Astrocyte (in vitro differentiated cells and primary cell): ENCODE results near the gene SPACA7. TPM values are rescaled to one million over a fixed set of nuclear protein-coding genes. Genes with fewer than 3 reads are reported as not detected.

Experiments used
- DNase-seq: peaks from one replicate; pipeline ENCODE4 v3.0.0-alpha.2; 2010; ENCODE audit warnings: low read depth
- FAIRE-seq: peaks from 2 replicates; lab custom pipeline; 2011; peaks lifted over from hg19 to GRCh38; lab: Jason Lieb, UNC
- H2AFZ ChIP-seq: 2 replicates; pipeline ENCODE4 v1.6.0; 2012; ENCODE audit warnings: low read depth, low read length, inconsistent platforms
- H3K27ac ChIP-seq: 2 replicates; pipeline ENCODE4 v1.5.1; 2011; ENCODE audit warnings: low read depth, low read length, inconsistent platforms
- H3K27me3 ChIP-seq: 2 replicates; pipeline ENCODE4 v1.6.0; 2011; ENCODE audit warnings: low read length, inconsistent platforms; ENCODE audit not compliant: insufficient read depth
- H3K36me3 ChIP-seq: 2 replicates; pipeline ENCODE4 v1.5.1; 2011; ENCODE audit warnings: low read length, inconsistent platforms; ENCODE audit not compliant: insufficient read depth
- H3K4me1 ChIP-seq: 2 replicates; pipeline ENCODE4 v1.5.1; 2011; ENCODE audit warnings: low read length, inconsistent platforms; ENCODE audit not compliant: insufficient read depth
- H3K4me2 ChIP-seq: 2 replicates; pipeline ENCODE4 v1.6.0; 2012; ENCODE audit warnings: low read length, inconsistent platforms
- H3K4me3 ChIP-seq: 2 replicates; pipeline ENCODE4 v1.5.1; 2011; ENCODE audit warnings: low read depth, mild to moderate bottlenecking, low read length, inconsistent platforms; ENCODE audit not compliant: insufficient read depth
- H3K79me2 ChIP-seq: 2 replicates; pipeline ENCODE4 v1.6.0; 2012; ENCODE audit warnings: mild to moderate bottlenecking, low read length, inconsistent platforms; ENCODE audit not compliant: insufficient read depth
- H3K9ac ChIP-seq: 2 replicates; pipeline ENCODE4 v1.6.0; 2012; ENCODE audit warnings: mild to moderate bottlenecking, low read length, inconsistent platforms
- H3K9me3 ChIP-seq: 2 replicates; pipeline ENCODE4 v1.5.1; 2012; ENCODE audit warnings: low read depth, mild to moderate bottlenecking, low read length, inconsistent platforms; ENCODE audit not compliant: insufficient read depth
- H4K20me1 ChIP-seq: 2 replicates; pipeline ENCODE4 v1.6.0; 2012; ENCODE audit warnings: low read length, inconsistent platforms; ENCODE audit not compliant: insufficient read depth
- H3K27ac Mint-ChIP-seq: one replicate; pipeline ENCODE4 v1.8.0; 2021; ENCODE audit warnings: mild to moderate bottlenecking, mixed read lengths; ENCODE audit not compliant: unreplicated experiment
- H3K27me3 Mint-ChIP-seq: one replicate; pipeline ENCODE4 v1.8.0; 2021; ENCODE audit warnings: low read depth, mixed read lengths; ENCODE audit not compliant: unreplicated experiment
- H3K36me3 Mint-ChIP-seq: one replicate; pipeline ENCODE4 v1.8.0; 2021; ENCODE audit warnings: low read depth, mixed read lengths; ENCODE audit not compliant: unreplicated experiment
- H3K4me1 Mint-ChIP-seq: one replicate; pipeline ENCODE4 v1.8.0; 2021; ENCODE audit warnings: low read depth, mixed read lengths; ENCODE audit not compliant: unreplicated experiment
- H3K4me3 Mint-ChIP-seq: one replicate; pipeline ENCODE4 v1.8.0; 2021; ENCODE audit warnings: mild to moderate bottlenecking, moderate library complexity, mixed read lengths; ENCODE audit not compliant: unreplicated experiment
- H3K9me3 Mint-ChIP-seq: one replicate; pipeline ENCODE4 v1.8.0; 2021; ENCODE audit warnings: mild to moderate bottlenecking, mixed read lengths; ENCODE audit not compliant: unreplicated experiment
- CTCF ChIP-seq: IDR thresholded peaks from 2 replicates; pipeline ENCODE4 v1.5.1; 2011; ENCODE audit warnings: low read depth, mild to moderate bottlenecking, inconsistent platforms, low read length, moderate library complexity; ENCODE audit not compliant: insufficient read depth
- EZH2 ChIP-seq: IDR thresholded peaks from 2 replicates; pipeline ENCODE4 v1.6.1; 2012; ENCODE audit warnings: mild to moderate bottlenecking, low read length, inconsistent platforms; ENCODE audit not compliant: insufficient read depth
- total RNA-seq: library from RNA; stranded (reverse); gene quantifications from 2 replicates; pipeline ENCODE4 v1.2.1, GENCODE V29; 2021

Gene SPACA7
- total RNA-seq, 1 donor from 2014 or later: not detected

GRCh38 chr13:112349681-112350080 lies 26.5 kb upstream of the SPACA7 start:
- Mint-ChIP-seq H3K9me3 (peaks cover 4% of the 10 kb centered on the region), H3K27me3 (peaks cover 68% of the 10 kb centered on the region), H3K4me3 (no peak overlapping the region), H3K27ac (no peak overlapping the region), H3K36me3 (no peaks in the 10 kb centered on the region), H3K4me1 (peaks cover 2% of the 10 kb centered on the region)
- no peak overlapping the region for H2AFZ ChIP-seq
- no peak overlapping the region for H3K4me2 ChIP-seq
- H3K79me2 ChIP-seq: no peaks in the 10 kb centered on the region
- no peak for FAIRE-seq
- no peaks in the 10 kb centered on the region for H3K4me1 ChIP-seq
- no peak overlapping the region for H3K27ac ChIP-seq
- peaks cover 5% of the 10 kb centered on the region for H3K9me3 ChIP-seq
- H3K9ac ChIP-seq: no peak overlapping the region
- H3K27me3 ChIP-seq: no peaks in the 10 kb centered on the region
- no peaks in the 10 kb centered on the region for H4K20me1 ChIP-seq
- no peak for TF ChIP-seq EZH2
- no peak for TF ChIP-seq CTCF
- H3K36me3 ChIP-seq: no peaks in the 10 kb centered on the region
- H3K4me3 ChIP-seq: no peak overlapping the region
- no peak for DNase-seq

- no peak for TF ChIP-seq EZH2
- TF ChIP-seq CTCF: no peak
- Mint-ChIP-seq H3K36me3 (no peaks in the 10 kb centered on the region), H3K9me3 (peaks cover 4% of the 10 kb centered on the region), H3K27me3 (peaks cover 63% of the 10 kb centered on the region), H3K27ac (no peak overlapping the region), H3K4me1 (peaks cover 2% of the 10 kb centered on the region), H3K4me3 (no peak overlapping the region)
- FAIRE-seq (no peak), DNase-seq (no peak)
- H3K4me3 ChIP-seq: no peak overlapping the region
- H3K4me2 ChIP-seq: no peak overlapping the region
- no peak overlapping the region for H3K27ac ChIP-seq
- no peaks in the 10 kb centered on the region for H3K36me3 ChIP-seq
- no peak overlapping the region for H3K9ac ChIP-seq
- H2AFZ ChIP-seq: no peak overlapping the region
- no peaks in the 10 kb centered on the region for H3K4me1 ChIP-seq
- H3K27me3 ChIP-seq: no peaks in the 10 kb centered on the region
- no peaks in the 10 kb centered on the region for H4K20me1 ChIP-seq
- H3K9me3 ChIP-seq: peaks cover 5% of the 10 kb centered on the region
- H3K79me2 ChIP-seq: no peaks in the 10 kb centered on the region
Measured at GRCh38 chr13:112350300-112350699, 25.9 kb upstream of the SPACA7 start.

GRCh38 chr13:112351825-112352224 lies 24.3 kb upstream of the SPACA7 start:
- Mint-ChIP-seq H3K4me3 (no peak overlapping the region), H3K36me3 (no peaks in the 10 kb centered on the region), H3K4me1 (peaks cover 2% of the 10 kb centered on the region), H3K27me3 (peaks cover 59% of the 10 kb centered on the region), H3K9me3 (peaks cover 4% of the 10 kb centered on the region), H3K27ac (no peak overlapping the region)
- Histone ChIP-seq H3K9ac (no peak overlapping the region), H3K4me1 (no peaks in the 10 kb centered on the region), H3K36me3 (no peaks in the 10 kb centered on the region), H3K4me3 (no peak overlapping the region), H3K4me2 (no peak overlapping the region), H3K27ac (no peak overlapping the region), H3K79me2 (no peaks in the 10 kb centered on the region), H3K9me3 (peaks cover 5% of the 10 kb centered on the region), H3K27me3 (no peaks in the 10 kb centered on the region), H2AFZ (no peak overlapping the region), H4K20me1 (no peaks in the 10 kb centered on the region)
- TF ChIP-seq CTCF (no peak), EZH2 (no peak)
- FAIRE-seq: no peak
- DNase-seq: no peak
